AG10803 (cell line): ENCODE measurements around the gene MAPK10.
A peak's percentile ranks its signal among the peaks of the same experiment; 100 is the strongest.

Experiments used
- DNase-seq: peaks from one replicate; pipeline ENCODE4 v3.0.0; 2010; ENCODE audit warnings: low read depth
- H3K4me3 ChIP-seq: 2 replicates; pipeline ENCODE4 v1.5.1; 2011; ENCODE audit warnings: mild to moderate bottlenecking, low read length, control low read depth
- CTCF ChIP-seq: conservative IDR thresholded peaks from 2 replicates; pipeline ENCODE4 v1.5.1; 2011; ENCODE audit warnings: mild to moderate bottlenecking, low read length, control low read depth, inconsistent platforms

MAPK10 gene

GRCh38 chr4:86055898-86056297 lies 304.0 kb downstream of the MAPK10 start:
- no peak for DNase-seq
- H3K4me3 ChIP-seq, result no peak overlapping the region
- no peak for TF ChIP-seq CTCF

GRCh38 chr4:86054286-86055032 lies 305.4 kb downstream of the MAPK10 start:
- no peak for TF ChIP-seq CTCF
- DNase-seq, result peak; percentile 60

GRCh38 chr4:86050496-86050895 lies 309.4 kb downstream of the MAPK10 start:
- no peak overlapping the region for H3K4me3 ChIP-seq
- no peak for TF ChIP-seq CTCF
- no peak for DNase-seq

More at GRCh38 chr4:86054286-86055032, 305.4 kb downstream of the MAPK10 start:
- no peak overlapping the region for H3K4me3 ChIP-seq

GRCh38 chr4:86048426-86048825 lies 311.4 kb downstream of the MAPK10 start:
- H3K4me3 ChIP-seq, result no peak overlapping the region
- no peak for TF ChIP-seq CTCF
- DNase-seq, result peak; percentile 60

- TF ChIP-seq CTCF, result no peak
- no peak overlapping the region for H3K4me3 ChIP-seq
- DNase-seq, result no peak
Measured at GRCh38 chr4:86044593-86044985, 315.3 kb downstream of the MAPK10 start.

GRCh38 chr4:86043755-86044592 lies 315.9 kb downstream of the MAPK10 start:
- DNase-seq, result peak; percentile 56
- TF ChIP-seq CTCF, result peak; percentile 65
- H3K4me3 ChIP-seq, result no peak overlapping the region

GRCh38 chr4:86038037-86038436 lies 321.8 kb downstream of the MAPK10 start:
- no peak for TF ChIP-seq CTCF
- DNase-seq, result no peak
- H3K4me3 ChIP-seq, result no peak overlapping the region
